GM23338 (cell line): ENCODE results near the gene HHIP. TPM values are rescaled to one million over a fixed set of nuclear protein-coding genes. Genes with fewer than 3 reads are reported as not detected.

ENCODE experiments used
- ATAC-seq: fragments of 200-7000 bp; cut with Tn5 transposase; 3 replicates; pipeline ENCODE4 v1.9.1; 2020
- DNase-seq: peaks from one replicate; pipeline ENCODE4 v3.0.0-alpha.2; 2015; ENCODE audit warnings: low spot score
- H2AFZ ChIP-seq: fragments of 200-600 bp; sonication (generic); 2 replicates; pipeline ENCODE4 v1.8.0; 2016; ENCODE audit warnings: antibody characterized with exemption, mild to moderate bottlenecking, moderate library complexity
- H3F3A ChIP-seq: fragments of 200-600 bp; sonication (generic); replicated peaks from 2 replicates; pipeline ENCODE4 v1.8.0; 2017; ENCODE audit warnings: antibody characterized with exemption, mixed run types, low read depth
- H3K27ac ChIP-seq: fragments of 200-600 bp; sonication (generic); 2 replicates; pipeline ENCODE4 v1.6.1; 2016; ENCODE audit warnings: low read depth
- H3K27me3 ChIP-seq: fragments of 200-600 bp; sonication (generic); 2 replicates; pipeline ENCODE4 v1.8.0; 2016; ENCODE audit warnings: mild to moderate bottlenecking, mixed run types, moderate library complexity; ENCODE audit not compliant: insufficient read depth
- H3K36me3 ChIP-seq: fragments of 200-600 bp; sonication (generic); 2 replicates; pipeline ENCODE4 v1.8.0; 2016; ENCODE audit warnings: mild to moderate bottlenecking; ENCODE audit not compliant: insufficient read depth
- H3K4me1 ChIP-seq: fragments of 200-600 bp; sonication (generic); 2 replicates; pipeline ENCODE4 v1.8.0; 2016; ENCODE audit warnings: mild to moderate bottlenecking, moderate library complexity; ENCODE audit not compliant: insufficient read depth
- H3K4me2 ChIP-seq: fragments of 200-600 bp; sonication (generic); 2 replicates; pipeline ENCODE4 v1.7.1; 2017; ENCODE audit warnings: mixed run types
- H3K4me3 ChIP-seq: fragments of 200-600 bp; sonication (generic); 2 replicates; pipeline ENCODE4 v1.6.1; 2016; ENCODE audit warnings: mixed run types
- H3K79me2 ChIP-seq: fragments of 200-600 bp; sonication (generic); replicated peaks from 2 replicates; pipeline ENCODE4 v1.8.0; 2017; ENCODE audit warnings: mild to moderate bottlenecking; ENCODE audit not compliant: insufficient read depth
- H3K9me2 ChIP-seq: fragments of 200-600 bp; sonication (generic); 2 replicates; pipeline ENCODE4 v1.8.0; 2017; ENCODE audit not compliant: insufficient read depth
- H4K20me1 ChIP-seq: fragments of 200-600 bp; sonication (generic); replicated peaks from 2 replicates; pipeline ENCODE4 v1.8.0; 2017; ENCODE audit warnings: mild to moderate bottlenecking; ENCODE audit not compliant: insufficient read depth
- H3K27ac Mint-ChIP-seq: 2 replicates; pipeline ENCODE4 v1.8.0; 2020; ENCODE audit warnings: inconsistent platforms, mild to moderate bottlenecking, moderate library complexity, mixed read lengths
- H3K27me3 Mint-ChIP-seq: 3 replicates; pipeline ENCODE4 v1.8.0; 2022; ENCODE audit warnings: low read depth, mild to moderate bottlenecking, moderate library complexity, mixed read lengths, inconsistent platforms; ENCODE audit not compliant: insufficient read depth, poor library complexity
- H3K36me3 Mint-ChIP-seq: 3 replicates; pipeline ENCODE4 v1.8.0; 2021; ENCODE audit warnings: low read depth, mild to moderate bottlenecking, inconsistent platforms, moderate library complexity, mixed read lengths
- H3K4me1 Mint-ChIP-seq: 3 replicates; pipeline ENCODE4 v1.8.0; 2020; ENCODE audit warnings: mild to moderate bottlenecking, inconsistent platforms, mixed read lengths
- H3K4me3 Mint-ChIP-seq: 3 replicates; pipeline ENCODE4 v1.8.0; 2021; ENCODE audit warnings: moderate library complexity, mild to moderate bottlenecking, inconsistent platforms, mixed read lengths
- H3K9me3 Mint-ChIP-seq: 3 replicates; pipeline ENCODE4 v1.8.0; 2020; ENCODE audit warnings: moderate library complexity, mild to moderate bottlenecking, inconsistent platforms, mixed read lengths
- CREB1 ChIP-seq: fragments of 250-450 bp; sonication (Bioruptor Pico); IDR thresholded peaks from 2 replicates; pipeline ENCODE4 v1.5.0; 2020; ENCODE audit warnings: low read depth, mild to moderate bottlenecking, moderate library complexity
- EZH2phosphoT487 ChIP-seq: fragments of 200-600 bp; sonication (generic); IDR thresholded peaks from one replicate; pipeline ENCODE4 v1.8.1; 2018; ENCODE audit warnings: antibody characterized with exemption; ENCODE audit not compliant: unreplicated experiment
- JUNB ChIP-seq: IDR thresholded peaks from one replicate; pipeline ENCODE4 v1.6.1; 2016; ENCODE audit warnings: antibody characterized with exemption; ENCODE audit not compliant: unreplicated experiment
- STAT1 ChIP-seq: IDR thresholded peaks from one replicate; pipeline ENCODE4 v1.6.1; 2016; ENCODE audit warnings: antibody characterized with exemption; ENCODE audit not compliant: unreplicated experiment
- polyA plus RNA-seq: library from polyadenylated mRNA; unstranded; fragments of >200 nt; fragmentation: Nextera tagmentation; extraction: Ambion mirVana; gene quantifications from 2 replicates; pipeline ENCODE4 v1.2.1, GENCODE V29; 2016
- total RNA-seq: library from RNA; depleted of rRNA; stranded (reverse); fragments of >200 nt; shearing (Covaris generic); gene quantifications from 2 replicates; pipeline ENCODE4 v1.2.3, GENCODE V29; 2014
- TF ChIP-seq, protein P1 (sequence below), 2 experiments: fragments of 200-600 bp in 1 of 2; sonication (generic) in 1 of 2; conservative IDR thresholded peaks; 2 replicates each; pipeline versions ENCODE4 v1.5.1 to v1.6.1; 2016 to 2017; ENCODE audit warnings: antibody characterized with exemption in 2 of 2, low read depth in 2 of 2, mild to moderate bottlenecking in 2 of 2, moderate library complexity in 1 of 2
- TF ChIP-seq, protein P2 (sequence below): fragments of 250-450 bp; sonication (Bioruptor Pico); IDR thresholded peaks from 2 replicates; pipeline ENCODE4 v1.5.0; 2020; ENCODE audit warnings: mild to moderate bottlenecking, moderate library complexity

The HHIP gene
- total and polyA plus RNA-seq, 2 experiments from 2014 or later: 2.5 to 4.2 TPM

DNA sequence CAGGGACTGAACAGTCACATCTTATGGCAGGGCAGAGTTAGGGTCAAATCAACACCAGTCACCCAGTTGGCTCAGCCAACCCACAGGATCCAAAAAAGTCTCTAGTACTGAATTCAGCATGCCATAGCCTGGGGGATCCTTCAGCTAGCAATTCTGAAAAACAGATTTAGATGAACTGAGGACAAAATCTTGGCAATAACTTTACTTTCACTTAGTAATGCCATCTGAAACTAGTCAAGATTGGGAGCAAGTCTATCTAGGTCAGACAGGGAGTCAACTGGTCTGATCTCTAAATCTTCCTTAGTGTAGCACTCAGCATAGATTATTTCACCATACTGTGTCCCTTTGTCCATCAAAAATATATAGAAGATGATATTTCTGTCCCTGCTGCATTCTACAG lies 76.0 kb downstream of the HHIP start:
- DNase-seq (no peak), ATAC-seq (no peak)
- Mint-ChIP-seq H3K9me3 (no peaks in the 10 kb centered on the region), H3K36me3 (no peaks in the 10 kb centered on the region), H3K27ac (no peak overlapping the region), H3K4me1 (peaks cover 4% of the 10 kb centered on the region; the same call in 2 of the 3 replicates), H3K4me3 (no peak overlapping the region), H3K27me3 (peaks cover 3% of the 10 kb centered on the region)
- no peak overlapping the region for H2AFZ ChIP-seq
- H3F3A ChIP-seq: no peaks in the 10 kb centered on the region
- H3K4me1 ChIP-seq: no peaks in the 10 kb centered on the region
- TF ChIP-seq, protein P1, sequence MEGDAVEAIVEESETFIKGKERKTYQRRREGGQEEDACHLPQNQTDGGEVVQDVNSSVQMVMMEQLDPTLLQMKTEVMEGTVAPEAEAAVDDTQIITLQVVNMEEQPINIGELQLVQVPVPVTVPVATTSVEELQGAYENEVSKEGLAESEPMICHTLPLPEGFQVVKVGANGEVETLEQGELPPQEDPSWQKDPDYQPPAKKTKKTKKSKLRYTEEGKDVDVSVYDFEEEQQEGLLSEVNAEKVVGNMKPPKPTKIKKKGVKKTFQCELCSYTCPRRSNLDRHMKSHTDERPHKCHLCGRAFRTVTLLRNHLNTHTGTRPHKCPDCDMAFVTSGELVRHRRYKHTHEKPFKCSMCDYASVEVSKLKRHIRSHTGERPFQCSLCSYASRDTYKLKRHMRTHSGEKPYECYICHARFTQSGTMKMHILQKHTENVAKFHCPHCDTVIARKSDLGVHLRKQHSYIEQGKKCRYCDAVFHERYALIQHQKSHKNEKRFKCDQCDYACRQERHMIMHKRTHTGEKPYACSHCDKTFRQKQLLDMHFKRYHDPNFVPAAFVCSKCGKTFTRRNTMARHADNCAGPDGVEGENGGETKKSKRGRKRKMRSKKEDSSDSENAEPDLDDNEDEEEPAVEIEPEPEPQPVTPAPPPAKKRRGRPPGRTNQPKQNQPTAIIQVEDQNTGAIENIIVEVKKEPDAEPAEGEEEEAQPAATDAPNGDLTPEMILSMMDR (conservative IDR thresholded peaks at IDR 0.05; ENCODE audit: low read depth in 2 of 2): no peak
- TF ChIP-seq, protein P2, sequence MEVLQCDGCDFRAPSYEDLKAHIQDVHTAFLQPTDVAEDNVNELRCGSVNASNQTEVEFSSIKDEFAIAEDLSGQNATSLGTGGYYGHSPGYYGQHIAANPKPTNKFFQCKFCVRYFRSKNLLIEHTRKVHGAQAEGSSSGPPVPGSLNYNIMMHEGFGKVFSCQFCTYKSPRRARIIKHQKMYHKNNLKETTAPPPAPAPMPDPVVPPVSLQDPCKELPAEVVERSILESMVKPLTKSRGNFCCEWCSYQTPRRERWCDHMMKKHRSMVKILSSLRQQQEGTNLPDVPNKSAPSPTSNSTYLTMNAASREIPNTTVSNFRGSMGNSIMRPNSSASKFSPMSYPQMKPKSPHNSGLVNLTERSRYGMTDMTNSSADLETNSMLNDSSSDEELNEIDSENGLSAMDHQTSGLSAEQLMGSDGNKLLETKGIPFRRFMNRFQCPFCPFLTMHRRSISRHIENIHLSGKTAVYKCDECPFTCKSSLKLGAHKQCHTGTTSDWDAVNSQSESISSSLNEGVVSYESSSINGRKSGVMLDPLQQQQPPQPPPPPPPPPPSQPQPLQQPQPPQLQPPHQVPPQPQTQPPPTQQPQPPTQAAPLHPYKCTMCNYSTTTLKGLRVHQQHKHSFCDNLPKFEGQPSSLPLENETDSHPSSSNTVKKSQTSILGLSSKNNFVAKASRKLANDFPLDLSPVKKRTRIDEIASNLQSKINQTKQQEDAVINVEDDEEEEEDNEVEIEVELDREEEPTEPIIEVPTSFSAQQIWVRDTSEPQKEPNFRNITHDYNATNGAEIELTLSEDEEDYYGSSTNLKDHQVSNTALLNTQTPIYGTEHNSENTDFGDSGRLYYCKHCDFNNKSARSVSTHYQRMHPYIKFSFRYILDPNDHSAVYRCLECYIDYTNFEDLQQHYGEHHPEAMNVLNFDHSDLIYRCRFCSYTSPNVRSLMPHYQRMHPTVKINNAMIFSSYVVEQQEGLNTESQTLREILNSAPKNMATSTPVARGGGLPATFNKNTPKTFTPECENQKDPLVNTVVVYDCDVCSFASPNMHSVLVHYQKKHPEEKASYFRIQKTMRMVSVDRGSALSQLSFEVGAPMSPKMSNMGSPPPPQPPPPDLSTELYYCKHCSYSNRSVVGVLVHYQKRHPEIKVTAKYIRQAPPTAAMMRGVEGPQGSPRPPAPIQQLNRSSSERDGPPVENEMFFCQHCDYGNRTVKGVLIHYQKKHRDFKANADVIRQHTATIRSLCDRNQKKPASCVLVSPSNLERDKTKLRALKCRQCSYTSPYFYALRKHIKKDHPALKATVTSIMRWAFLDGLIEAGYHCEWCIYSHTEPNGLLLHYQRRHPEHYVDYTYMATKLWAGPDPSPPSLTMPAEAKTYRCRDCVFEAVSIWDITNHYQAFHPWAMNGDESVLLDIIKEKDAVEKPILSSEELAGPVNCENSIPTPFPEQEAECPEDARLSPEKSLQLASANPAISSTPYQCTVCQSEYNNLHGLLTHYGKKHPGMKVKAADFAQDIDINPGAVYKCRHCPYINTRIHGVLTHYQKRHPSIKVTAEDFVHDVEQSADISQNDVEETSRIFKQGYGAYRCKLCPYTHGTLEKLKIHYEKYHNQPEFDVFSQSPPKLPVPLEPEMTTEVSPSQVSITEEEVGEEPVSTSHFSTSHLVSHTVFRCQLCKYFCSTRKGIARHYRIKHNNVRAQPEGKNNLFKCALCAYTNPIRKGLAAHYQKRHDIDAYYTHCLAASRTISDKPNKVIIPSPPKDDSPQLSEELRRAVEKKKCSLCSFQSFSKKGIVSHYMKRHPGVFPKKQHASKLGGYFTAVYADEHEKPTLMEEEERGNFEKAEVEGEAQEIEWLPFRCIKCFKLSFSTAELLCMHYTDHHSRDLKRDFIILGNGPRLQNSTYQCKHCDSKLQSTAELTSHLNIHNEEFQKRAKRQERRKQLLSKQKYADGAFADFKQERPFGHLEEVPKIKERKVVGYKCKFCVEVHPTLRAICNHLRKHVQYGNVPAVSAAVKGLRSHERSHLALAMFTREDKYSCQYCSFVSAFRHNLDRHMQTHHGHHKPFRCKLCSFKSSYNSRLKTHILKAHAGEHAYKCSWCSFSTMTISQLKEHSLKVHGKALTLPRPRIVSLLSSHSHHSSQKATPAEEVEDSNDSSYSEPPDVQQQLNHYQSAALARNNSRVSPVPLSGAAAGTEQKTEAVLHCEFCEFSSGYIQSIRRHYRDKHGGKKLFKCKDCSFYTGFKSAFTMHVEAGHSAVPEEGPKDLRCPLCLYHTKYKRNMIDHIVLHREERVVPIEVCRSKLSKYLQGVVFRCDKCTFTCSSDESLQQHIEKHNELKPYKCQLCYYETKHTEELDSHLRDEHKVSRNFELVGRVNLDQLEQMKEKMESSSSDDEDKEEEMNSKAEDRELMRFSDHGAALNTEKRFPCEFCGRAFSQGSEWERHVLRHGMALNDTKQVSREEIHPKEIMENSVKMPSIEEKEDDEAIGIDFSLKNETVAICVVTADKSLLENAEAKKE (CRISPR knock-in tag): no peak
- TF ChIP-seq STAT1: no peak
- no peak for TF ChIP-seq CREB1 (CRISPR knock-in tag)
- TF ChIP-seq JUNB: no peak
- TF ChIP-seq EZH2phosphoT487: no peak
- H3K4me2 ChIP-seq: no peak overlapping the region
- H3K4me3 ChIP-seq: no peak overlapping the region
- no peaks in the 10 kb centered on the region for H3K36me3 ChIP-seq
- no peaks in the 10 kb centered on the region for H4K20me1 ChIP-seq
- H3K79me2 ChIP-seq: no peaks in the 10 kb centered on the region
- H3K27me3 ChIP-seq: no peaks in the 10 kb centered on the region
- H3K27ac ChIP-seq: no peak overlapping the region
- H3K9me2 ChIP-seq: no peaks in the 10 kb centered on the region
